NT2/D1 (cell line): Measurements from ENCODE around the gene ZNF334.

Experiments used
- SUZ12 ChIP-seq: IDR thresholded peaks from 2 replicates; pipeline ENCODE4 v1.6.1; 2011; ENCODE audit not compliant: insufficient read length, insufficient read depth; ENCODE audit errors: extremely low read depth
- YY1 ChIP-seq: IDR thresholded peaks from 2 replicates; pipeline ENCODE4 v1.6.1; 2011; ENCODE audit not compliant: insufficient read length, insufficient read depth
- ZNF274 ChIP-seq: IDR thresholded peaks from 2 replicates; pipeline ENCODE4 v1.6.1; 2011; ENCODE audit warnings: mild to moderate bottlenecking, low read depth, low read length

DNA sequence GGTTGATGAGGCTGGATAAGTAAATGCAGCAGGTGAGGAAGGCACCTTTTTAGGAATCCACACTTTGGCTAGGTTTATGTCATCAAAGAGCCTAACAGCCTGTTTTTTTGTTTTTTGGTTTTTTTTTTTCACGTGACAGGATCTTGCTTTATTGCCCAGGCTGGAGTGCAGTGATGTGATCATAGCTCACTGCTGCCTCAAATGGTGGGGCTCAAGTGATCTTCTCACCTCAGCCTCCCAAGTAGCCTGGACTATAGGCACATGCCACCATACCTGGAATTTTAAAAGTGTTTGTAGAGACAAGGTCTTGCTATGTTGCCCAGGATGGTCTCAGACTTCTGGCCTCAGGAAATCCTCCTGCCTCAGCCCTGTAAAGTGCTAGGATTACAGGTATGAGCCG, 36.1 kb downstream of the ZNF334 start:
- TF ChIP-seq YY1 (no peak), SUZ12 (no peak), ZNF274 (no peak)
